Small intestine (tissue), 7 donors: ENCODE results near the gene EHMT1. TPM values are rescaled to one million over a fixed set of nuclear protein-coding genes. Genes with fewer than 3 reads are reported as not detected.

Source experiments
- DNase-seq, 2 donors: peaks; one replicate each; pipeline versions ENCODE4 v3.0.0 to v3.0.0-alpha.2; 2013
- FAIRE-seq: peaks from 2 replicates; lab custom pipeline; 2012; peaks lifted over from hg19 to GRCh38; lab: Jason Lieb, UNC
- H3K27ac ChIP-seq, 3 donors: one replicate each; pipeline ENCODE4 v1.5.1; 2013; ENCODE audit warnings: low read length in 2 of 3, mild to moderate bottlenecking in 2 of 3, control low read depth in 1 of 3, inconsistent platforms in 1 of 3, low read depth in 1 of 3, moderate library complexity in 1 of 3
- H3K27me3 ChIP-seq, 3 donors: one replicate each; pipeline ENCODE4 v1.6.1; 2013; ENCODE audit warnings: low read length in 3 of 3, inconsistent platforms in 1 of 3; ENCODE audit not compliant: control insufficient read depth in 3 of 3, insufficient read depth in 3 of 3
- H3K36me3 ChIP-seq, 3 donors: one replicate each; pipeline ENCODE4 v1.6.1; 2013; ENCODE audit warnings: low read length in 3 of 3, inconsistent platforms in 1 of 3, low read depth in 1 of 3, mild to moderate bottlenecking in 1 of 3, moderate library complexity in 1 of 3; ENCODE audit not compliant: control insufficient read depth in 3 of 3, insufficient read depth in 2 of 3
- H3K4me1 ChIP-seq, 3 donors: one replicate each; pipeline ENCODE4 v1.6.1; 2013; ENCODE audit warnings: low read length in 2 of 3, inconsistent platforms in 1 of 3, low read depth in 1 of 3, mild to moderate bottlenecking in 1 of 3, moderate library complexity in 1 of 3; ENCODE audit not compliant: control insufficient read depth in 3 of 3, insufficient read depth in 2 of 3
- H3K4me3 ChIP-seq, 3 donors: one replicate each; pipeline ENCODE4 v1.5.1; 2013; ENCODE audit warnings: low read length in 3 of 3, control low read depth in 1 of 3, inconsistent platforms in 1 of 3, low read depth in 1 of 3, mild to moderate bottlenecking in 1 of 3, moderate library complexity in 1 of 3
- H3K9me3 ChIP-seq, 2 donors: one replicate each; pipeline ENCODE4 v1.6.1; 2013; ENCODE audit warnings: low read depth in 1 of 2, low read length in 1 of 2; ENCODE audit not compliant: control insufficient read depth in 2 of 2, insufficient read depth in 1 of 2
- WGBS, 3 donors: extraction: QIAGEN DNeasy Blood & Tissue Kit; methylation state at CpG; one replicate each; pipeline ENCODE4 v1.1.7; 2013; 5-methylcytosine and 5-hydroxymethylcytosine counted together
- polyA plus RNA-seq, 4 donors: library from polyadenylated mRNA; stranded (reverse) in 3 of 4; unstranded in 1 of 4; fragments of 200-250 nt in 3 of 4; fragments of 120-200 nt in 1 of 4; gene quantifications; one replicate each; pipeline versions ENCODE4 v1.2.1 to v1.2.3, GENCODE V29; 2013
- donor health status: healthy with polysubstance abuse.
- donor health status: control.
- donor health status: control.
- donor health status: Bipolar disorder and iron deficiency.
- donor health status: healthy.

EHMT1 gene
- polyA plus RNA-seq, 4 donors = 35.2 to 53.9 (median 39.1) TPM

DNA sequence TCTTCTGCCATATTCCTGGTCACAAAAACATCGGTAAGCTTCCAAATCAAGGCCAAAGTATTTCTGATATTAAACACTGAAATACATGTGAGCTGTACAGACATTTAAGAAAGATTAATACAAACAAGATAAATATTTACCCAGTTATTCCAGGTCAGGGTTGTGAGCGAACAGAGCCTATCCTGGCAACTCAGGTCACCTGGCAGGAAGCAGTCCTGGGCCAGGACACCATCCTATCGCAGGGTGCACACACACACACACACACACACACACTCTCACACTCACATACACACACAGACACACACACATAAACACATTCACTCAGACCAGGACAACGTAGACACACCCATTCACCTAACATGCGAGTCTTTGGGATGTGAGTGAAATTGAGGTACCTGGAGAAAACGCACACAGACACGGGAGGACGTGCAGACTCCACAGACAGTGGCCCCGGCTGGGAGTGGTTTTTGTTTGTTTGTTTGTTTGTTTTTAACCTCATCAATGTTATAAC is 176.4 kb downstream of the EHMT1 start:
- no peaks in the 10 kb centered on the region for H3K4me1 ChIP-seq
- 78 to 90% (median 86%) methylated on average over 8 to 9 of the region's 9 CpGs for WGBS, 3 donors
- FAIRE-seq = no peak

DNA sequence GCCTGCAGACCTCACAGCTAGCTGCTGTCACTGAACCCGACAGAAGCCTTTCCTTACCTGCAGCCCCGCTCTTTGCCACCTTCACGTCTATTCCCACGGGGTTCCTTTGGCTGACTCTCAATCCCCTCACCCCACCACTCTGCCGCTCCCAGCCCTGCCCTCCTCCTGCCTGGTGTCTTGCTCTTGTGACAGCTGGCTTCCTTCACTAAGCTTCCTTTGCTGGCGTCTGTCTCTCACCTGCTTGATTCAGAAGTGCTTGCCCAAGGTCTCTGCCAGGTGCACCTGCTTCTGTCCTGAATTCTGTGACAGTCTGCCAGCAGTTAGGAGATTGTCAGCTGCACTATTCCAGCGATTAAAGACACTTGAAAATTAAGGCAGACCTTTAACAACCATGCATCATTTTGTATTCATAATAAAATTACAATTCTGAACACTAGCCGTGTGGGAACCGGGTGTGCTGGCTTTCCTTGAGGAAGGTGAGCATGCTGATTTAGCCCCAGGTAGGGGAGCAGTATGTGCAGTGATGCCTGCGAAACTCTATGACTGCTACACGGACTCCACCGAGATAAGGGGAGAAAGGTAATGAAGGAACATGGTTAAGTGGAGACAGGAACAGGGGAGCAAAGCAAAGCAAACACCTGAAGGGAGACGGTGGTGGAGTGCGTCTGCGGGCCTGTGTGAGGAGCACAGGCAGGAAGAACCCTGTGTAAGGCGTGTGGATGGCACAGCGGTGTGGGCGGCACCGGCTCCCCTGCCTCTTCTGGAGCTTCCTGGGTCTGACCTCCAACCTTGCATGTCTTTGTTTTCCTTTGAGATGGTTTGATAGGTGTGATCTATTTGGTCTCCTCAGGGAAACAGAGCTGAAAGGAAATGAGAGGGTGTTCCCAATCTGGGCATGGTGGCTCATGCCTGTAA is 178.7 kb downstream of the EHMT1 start:
- no peak overlapping the region for H3K4me3 ChIP-seq
- H3K4me1 ChIP-seq = no peaks in the 10 kb centered on the region
- FAIRE-seq (no peak), DNase-seq (peak in 1 of 2 donors; percentile 11)
- peaks cover 11 to 76% (median 19%) of the 10 kb centered on the region in 3 donors for H3K36me3 ChIP-seq
- H3K27me3 ChIP-seq = no peaks in the 10 kb centered on the region
- WGBS, 3 donors = 53 to 90% (median 59%) methylated on average over 18 to 19 of the region's 19 CpGs
- no peak overlapping the region for H3K27ac ChIP-seq
- no peaks in the 10 kb centered on the region for H3K9me3 ChIP-seq

More for the DNA sequence above, 176.4 kb downstream of the EHMT1 start:
- H3K9me3 ChIP-seq = no peaks in the 10 kb centered on the region
- H3K4me3 ChIP-seq = no peak overlapping the region
- H3K27me3 ChIP-seq = no peaks in the 10 kb centered on the region
- H3K27ac ChIP-seq = no peak overlapping the region
- H3K36me3 ChIP-seq = peaks cover 12 to 68% (median 25%) of the 10 kb centered on the region in 3 donors
- no peak for DNase-seq

DNA sequence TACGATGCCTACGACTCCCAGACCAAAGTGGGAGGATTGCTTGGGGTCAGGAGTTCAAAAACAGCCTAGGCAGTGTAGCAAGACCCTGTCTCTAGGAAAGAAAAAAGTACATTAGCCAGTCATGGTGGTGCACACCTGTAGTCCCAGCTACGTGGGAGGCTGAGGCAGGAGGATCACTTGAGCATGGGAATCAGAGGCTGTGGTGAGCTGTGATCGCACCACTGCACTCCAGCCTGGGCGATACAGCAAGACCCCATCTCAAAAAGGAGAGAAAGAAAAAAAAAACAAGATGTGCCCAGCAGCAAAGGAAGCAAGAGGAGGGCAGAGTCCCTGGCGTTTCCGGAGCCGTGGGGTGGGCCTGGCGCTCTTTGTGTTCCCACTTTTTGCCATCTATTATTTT is 179.3 kb downstream of the EHMT1 start:
- Histone ChIP-seq H3K4me1 (no peaks in the 10 kb centered on the region), H3K36me3 (peaks cover 11 to 79% (median 19%) of the 10 kb centered on the region in 3 donors), H3K9me3 (no peaks in the 10 kb centered on the region), H3K4me3 (no peak overlapping the region), H3K27ac (no peak overlapping the region), H3K27me3 (no peaks in the 10 kb centered on the region)
- FAIRE-seq (no peak), DNase-seq (no peak)
- 93 to 98% (median 96%) methylated on average over 9 of the region's 9 CpGs for WGBS, 3 donors

DNA sequence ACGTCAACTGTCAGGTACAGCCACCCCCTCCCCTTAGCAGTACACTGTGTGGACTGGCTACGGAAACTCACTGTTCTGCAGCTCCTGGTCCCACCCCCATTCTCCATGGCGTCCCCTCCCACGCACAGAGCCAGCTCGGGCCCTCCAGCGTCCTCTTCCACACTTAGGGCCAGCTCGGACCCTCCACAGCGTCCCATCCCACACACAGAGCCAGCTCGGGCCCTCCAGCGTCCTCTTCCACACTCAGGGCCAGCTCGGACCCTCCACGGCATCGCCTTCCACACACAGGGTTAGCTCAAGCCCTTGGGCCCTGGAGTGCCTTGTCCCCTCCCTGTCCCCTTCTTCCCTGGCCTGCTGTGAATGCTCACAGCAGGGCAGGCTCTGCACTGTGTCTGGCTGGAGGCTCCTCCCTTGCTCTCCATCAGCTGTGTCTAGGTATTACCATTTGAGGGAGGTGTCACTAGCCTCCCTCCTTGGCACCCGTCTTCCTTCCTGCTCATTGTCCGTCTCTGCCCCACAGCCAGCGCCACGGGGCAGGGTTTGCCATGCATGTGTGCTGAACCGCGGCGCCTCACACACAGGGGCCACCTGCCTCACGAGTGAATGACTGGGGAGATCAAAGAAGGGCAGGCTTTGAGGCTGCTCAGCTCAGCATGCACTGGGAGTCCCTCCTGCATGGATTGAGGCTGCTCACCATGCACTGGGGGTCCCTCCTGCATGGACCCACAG is 180.3 kb downstream of the EHMT1 start:
- no peak for DNase-seq
- peaks cover 10 to 77% (median 24%) of the 10 kb centered on the region in 3 donors for H3K36me3 ChIP-seq
- H3K4me1 ChIP-seq = no peaks in the 10 kb centered on the region
- 92 to 96% (median 94%) methylated on average over 19 to 21 of the region's 21 CpGs for WGBS, 3 donors
- H3K4me3 ChIP-seq = no peak overlapping the region
- no peak for FAIRE-seq
- no peak overlapping the region for H3K27ac ChIP-seq
- H3K9me3 ChIP-seq = no peaks in the 10 kb centered on the region
- H3K27me3 ChIP-seq = no peaks in the 10 kb centered on the region

DNA sequence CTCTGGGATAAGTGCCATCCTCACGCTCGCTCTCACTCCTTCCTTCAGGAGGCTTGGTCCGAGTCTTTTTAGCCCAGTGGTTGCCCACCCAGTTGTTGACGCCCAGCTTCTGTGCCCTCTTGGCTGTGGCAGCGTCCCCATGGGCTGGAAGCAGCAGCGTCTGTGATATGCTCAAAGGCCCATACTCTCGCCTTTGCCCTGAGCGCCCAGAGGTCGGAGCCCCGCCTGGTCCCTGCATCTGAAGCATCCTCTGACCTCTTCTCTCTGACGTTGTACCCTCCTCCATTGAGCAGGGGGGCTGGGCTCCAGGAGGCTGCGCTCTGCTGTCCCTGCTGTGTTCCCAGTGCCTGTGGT is 180.8 kb downstream of the EHMT1 start:
- WGBS, 3 donors = 94 to 96% (median 94%) methylated on average over 12 of the region's 12 CpGs

DNA sequence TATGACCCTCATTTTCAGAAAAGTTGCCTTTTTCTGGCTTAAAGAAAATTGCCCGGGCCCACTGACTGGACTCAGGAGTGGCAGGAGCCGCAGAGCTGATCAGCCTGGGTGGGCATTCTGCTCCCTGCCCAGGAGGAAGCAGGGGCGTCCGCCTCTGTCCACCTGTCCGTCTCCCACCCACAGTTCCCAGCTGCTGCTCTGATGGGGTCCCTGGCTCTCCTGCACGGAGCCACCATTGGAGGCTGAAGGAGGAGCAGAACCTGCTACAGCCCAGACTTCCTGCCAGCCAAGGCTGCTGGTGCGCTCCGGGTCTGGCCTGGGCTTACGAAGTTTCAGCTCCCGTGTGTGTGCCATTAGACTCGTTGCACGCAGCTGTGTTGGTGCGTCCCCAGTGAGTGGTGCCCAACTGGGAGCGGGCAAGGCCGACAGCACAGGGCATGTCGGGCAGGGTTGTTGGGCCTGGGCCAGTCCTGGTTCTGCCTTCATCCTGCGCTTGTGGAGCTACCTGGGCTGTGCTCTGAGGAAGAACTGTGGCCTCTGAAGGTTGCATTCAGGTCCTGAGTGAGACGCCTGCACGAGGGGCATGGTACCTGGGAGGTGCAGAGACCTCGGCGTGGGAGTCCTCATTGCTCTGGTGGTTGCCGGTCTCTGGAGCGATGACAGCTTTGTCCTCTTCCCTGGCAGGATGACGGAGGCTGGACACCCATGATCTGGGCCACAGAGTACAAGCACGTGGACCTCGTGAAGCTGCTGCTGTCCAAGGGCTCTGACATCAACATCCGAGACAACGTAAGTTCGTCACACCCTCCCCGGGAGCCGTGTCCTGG is 181.6 kb downstream of the EHMT1 start:
- DNase-seq (no peak), FAIRE-seq (no peak)
- no peaks in the 10 kb centered on the region for H3K9me3 ChIP-seq
- H3K4me1 ChIP-seq = no peaks in the 10 kb centered on the region
- no peak overlapping the region for H3K4me3 ChIP-seq
- peaks cover 10 to 73% (median 23%) of the 10 kb centered on the region in 3 donors for H3K36me3 ChIP-seq
- 91 to 93% (median 93%) methylated on average over 28 to 31 of the region's 31 CpGs for WGBS, 3 donors
- no peak overlapping the region for H3K27ac ChIP-seq
- H3K27me3 ChIP-seq = no peaks in the 10 kb centered on the region

More for the DNA sequence above, 180.8 kb downstream of the EHMT1 start:
- no peak overlapping the region for H3K4me3 ChIP-seq
- no peaks in the 10 kb centered on the region for H3K9me3 ChIP-seq
- H3K4me1 ChIP-seq = no peaks in the 10 kb centered on the region
- DNase-seq (no peak), FAIRE-seq (no peak)
- H3K27me3 ChIP-seq = no peaks in the 10 kb centered on the region
- H3K27ac ChIP-seq = no peak overlapping the region
- H3K36me3 ChIP-seq = peaks cover 10 to 73% (median 24%) of the 10 kb centered on the region in 3 donors

DNA sequence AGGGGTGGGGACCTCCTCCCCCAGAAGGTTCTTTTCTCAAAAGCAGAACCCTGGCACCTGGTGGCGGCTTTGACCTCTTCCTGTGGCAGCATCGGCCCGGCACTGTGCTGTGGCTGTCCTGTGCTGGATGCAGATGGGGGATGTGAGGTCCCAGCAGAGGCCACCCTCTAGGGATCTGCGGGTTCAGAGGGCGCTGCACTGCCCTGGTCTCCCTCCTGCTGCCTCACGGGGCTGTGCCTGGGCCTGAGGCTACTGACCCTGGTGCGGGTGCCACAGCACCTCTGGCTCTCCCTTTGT is 182.2 kb downstream of the EHMT1 start:
- 86 to 94% (median 92%) methylated on average over 7 of the region's 7 CpGs for WGBS, 3 donors
- no peaks in the 10 kb centered on the region for H3K4me1 ChIP-seq
- no peak overlapping the region for H3K27ac ChIP-seq
- H3K9me3 ChIP-seq = no peaks in the 10 kb centered on the region
- no peaks in the 10 kb centered on the region for H3K27me3 ChIP-seq
- FAIRE-seq (no peak), DNase-seq (no peak)
- H3K36me3 ChIP-seq = peaks cover 8 to 70% (median 22%) of the 10 kb centered on the region in 3 donors
- H3K4me3 ChIP-seq = no peak overlapping the region

DNA sequence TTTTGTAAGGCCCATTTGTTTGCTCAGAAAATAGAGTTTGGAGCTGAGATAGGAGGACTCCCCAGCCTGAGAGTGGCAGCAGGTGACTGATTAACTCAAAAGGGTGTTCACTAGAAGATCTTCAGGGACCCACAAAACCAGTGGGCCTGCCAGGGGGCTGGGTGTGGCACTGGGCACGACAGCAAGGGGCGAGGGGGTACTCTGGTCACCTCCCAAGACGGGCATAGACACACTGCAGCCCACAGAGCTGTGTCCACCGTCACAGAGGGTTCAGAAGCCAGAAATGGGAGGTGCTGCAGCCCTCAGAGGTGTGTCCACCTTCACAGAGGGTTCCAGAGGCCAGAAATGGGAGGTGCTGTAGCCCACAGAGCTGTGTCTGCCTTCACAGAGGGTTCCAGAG is 183.2 kb downstream of the EHMT1 start:
- no peak overlapping the region for H3K4me3 ChIP-seq
- no peaks in the 10 kb centered on the region for H3K27me3 ChIP-seq
- no peak for DNase-seq
- no peaks in the 10 kb centered on the region for H3K9me3 ChIP-seq
- no peaks in the 10 kb centered on the region for H3K4me1 ChIP-seq
- 70 to 89% (median 76%) methylated on average over 4 of the region's 4 CpGs for WGBS, 3 donors
- no peak for FAIRE-seq
- H3K27ac ChIP-seq = no peak overlapping the region
- H3K36me3 ChIP-seq = peaks cover 8 to 65% (median 22%) of the 10 kb centered on the region in 3 donors
